DMS79 (cell line): ENCODE results near the gene IMMP2L.
A peak's percentile ranks its signal among the peaks of the same experiment; 100 is the strongest.
"Not testable (repeated sequence)": the region's sequence is repeated elsewhere in the genome, so short reads cannot be mapped to it uniquely, and the experiment has no call there.

Source experiments
- DNase-seq: peaks from one replicate; lab custom pipeline; 2025; lab: John Stamatoyannopoulos, UW

The IMMP2L gene

DNA sequence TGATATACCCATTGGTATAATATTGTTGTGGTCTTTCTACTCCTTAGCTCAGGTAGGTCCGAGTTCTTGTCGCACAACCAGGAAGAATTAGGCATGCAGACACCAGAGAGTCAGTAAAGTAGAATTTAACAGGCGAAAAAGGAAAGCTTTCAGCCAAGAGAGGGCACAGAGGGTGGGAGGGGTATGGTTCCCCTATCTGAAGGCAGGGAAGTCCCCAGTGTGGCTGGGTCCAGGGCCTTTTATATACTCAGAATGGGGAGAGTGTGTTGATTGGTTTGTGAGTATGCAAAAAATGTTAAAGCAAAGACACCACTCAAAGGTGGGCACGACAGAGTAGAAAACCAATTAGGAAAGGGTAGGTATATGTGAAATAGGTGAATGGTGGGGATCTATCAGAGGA, 53.9 kb downstream of the IMMP2L start:
- no peak for DNase-seq

DNA sequence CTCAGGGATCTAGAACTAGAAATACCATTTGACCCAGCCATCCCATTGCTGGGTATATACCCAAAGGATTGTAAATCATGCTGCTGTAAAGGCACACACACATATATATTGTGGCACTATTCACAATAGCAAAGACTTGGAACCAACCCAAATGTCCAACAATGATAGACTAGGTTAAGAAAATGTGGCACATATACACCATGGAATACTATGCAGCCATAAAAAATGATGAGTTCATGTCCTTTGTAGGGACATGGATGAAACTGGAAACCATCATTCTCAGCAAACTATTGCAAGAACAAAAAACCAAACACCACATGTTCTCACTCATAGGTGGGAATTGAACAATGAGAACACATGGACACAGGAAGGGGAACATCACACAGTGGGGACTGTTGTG, 56.9 kb downstream of the IMMP2L start:
- DNase-seq: not testable (repeated sequence)

DNA sequence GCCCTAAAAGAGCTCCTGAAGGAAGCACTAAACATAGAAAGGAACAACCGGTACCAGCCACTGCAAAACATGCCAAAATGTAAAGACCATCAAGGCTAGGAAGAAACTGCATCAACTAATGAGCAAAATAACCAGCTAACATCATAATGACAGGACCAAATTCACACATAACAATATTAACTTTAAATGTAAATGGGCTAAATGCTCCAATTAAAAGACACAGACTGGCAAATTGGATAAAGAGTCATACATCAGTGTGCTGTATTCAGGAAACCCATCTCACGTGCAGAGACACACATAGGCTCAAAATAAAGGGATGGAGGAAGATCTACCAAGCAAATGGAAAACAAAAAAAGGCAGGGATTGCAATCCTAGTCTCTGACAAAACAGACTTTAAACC, 60.5 kb downstream of the IMMP2L start:
- not testable (repeated sequence) for DNase-seq

DNA sequence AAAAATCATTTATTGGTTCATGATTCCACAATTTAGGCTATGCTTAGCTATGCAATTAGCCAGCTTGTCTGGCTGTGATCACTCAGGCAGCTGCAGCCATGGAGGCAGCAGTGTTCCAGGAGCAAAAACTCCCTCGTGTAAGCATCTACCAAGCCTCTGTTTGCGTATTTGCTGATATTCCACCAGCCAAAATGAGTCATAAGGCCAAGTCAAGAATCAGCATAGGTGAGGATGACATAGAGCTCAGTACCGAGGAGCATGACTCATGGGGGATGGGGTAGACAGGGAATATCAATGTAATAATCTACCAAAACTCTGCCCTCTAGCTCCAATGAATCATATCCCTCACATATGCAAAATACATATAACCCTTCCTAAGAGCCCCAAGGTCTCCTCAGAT, 63.3 kb downstream of the IMMP2L start:
- no peak for DNase-seq

DNA sequence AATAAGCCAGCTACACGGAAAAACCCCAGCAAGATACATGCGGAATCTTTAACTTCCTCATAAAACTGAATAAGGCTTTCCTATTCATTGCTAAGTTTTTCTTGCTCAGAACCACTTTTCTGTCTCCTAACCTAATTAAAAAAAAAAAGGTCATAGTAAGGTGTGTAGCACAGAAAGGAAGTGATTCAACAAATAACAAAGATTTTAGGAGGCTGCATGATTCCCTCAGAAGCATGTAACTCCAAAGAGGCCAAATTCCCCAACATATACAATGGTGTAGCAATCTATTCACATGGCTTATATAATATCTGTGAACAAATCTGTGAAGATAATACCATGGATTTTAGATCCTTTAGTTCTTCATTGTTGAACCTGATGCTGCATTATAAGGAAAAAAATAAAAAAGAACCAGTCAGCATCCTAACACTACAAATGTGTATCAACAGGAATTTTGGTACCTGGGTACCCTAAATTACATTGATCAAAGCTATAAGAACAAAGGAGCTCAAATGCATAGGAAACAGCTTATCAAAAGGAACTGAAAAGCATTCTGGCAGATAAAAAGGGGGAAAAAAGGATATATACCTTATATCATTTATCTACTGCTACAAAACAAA, 63.8 kb downstream of the IMMP2L start:
- DNase-seq: no peak

DNA sequence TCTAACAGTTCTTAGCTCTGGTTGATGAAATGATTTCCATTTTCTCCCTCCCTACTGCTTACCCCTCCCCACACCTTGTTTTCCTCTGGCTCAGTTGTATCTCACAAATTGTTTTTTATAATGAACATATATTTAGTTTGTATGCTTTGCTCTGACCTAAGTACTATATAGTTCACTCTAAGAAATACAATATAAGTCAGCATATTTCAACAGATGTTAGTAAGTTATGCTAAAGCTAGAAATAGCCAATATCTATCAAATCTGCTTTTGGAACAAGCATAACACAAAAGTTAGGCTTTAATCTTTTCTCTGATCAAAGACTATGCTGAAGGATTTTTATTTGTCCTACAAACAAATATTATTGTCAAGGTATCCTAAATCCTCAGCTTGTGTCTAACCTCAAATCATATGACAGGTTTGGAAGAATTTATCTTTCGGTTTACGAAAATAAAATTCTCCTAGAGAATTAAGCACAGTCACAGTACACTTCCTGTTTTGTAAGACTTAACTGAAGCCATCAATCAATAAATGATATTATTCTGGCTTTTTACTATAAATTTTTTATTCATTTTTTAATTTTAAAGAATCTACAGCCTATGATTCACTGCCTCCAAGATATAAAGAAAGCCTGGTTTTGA, 67.0 kb downstream of the IMMP2L start:
- no peak for DNase-seq

DNA sequence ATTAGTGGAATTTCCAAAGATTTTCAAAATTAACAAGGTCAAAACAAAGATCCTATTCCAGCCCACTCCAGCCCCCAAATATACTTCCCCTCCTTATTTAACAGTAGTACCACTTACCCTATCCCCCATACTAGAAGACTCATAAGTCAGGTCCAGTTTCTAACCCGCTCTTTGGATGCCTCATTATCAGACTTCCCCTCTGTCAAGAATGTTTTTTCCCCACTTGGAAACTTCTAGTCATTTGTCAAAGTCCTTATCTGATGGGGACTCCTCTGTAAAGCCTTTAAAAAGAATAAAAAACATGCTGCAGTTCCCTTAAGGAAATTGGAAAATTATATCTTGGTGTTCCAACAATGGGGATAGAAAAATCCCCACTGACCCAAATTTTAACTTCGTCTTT, 70.1 kb downstream of the IMMP2L start:
- DNase-seq: no peak

DNA sequence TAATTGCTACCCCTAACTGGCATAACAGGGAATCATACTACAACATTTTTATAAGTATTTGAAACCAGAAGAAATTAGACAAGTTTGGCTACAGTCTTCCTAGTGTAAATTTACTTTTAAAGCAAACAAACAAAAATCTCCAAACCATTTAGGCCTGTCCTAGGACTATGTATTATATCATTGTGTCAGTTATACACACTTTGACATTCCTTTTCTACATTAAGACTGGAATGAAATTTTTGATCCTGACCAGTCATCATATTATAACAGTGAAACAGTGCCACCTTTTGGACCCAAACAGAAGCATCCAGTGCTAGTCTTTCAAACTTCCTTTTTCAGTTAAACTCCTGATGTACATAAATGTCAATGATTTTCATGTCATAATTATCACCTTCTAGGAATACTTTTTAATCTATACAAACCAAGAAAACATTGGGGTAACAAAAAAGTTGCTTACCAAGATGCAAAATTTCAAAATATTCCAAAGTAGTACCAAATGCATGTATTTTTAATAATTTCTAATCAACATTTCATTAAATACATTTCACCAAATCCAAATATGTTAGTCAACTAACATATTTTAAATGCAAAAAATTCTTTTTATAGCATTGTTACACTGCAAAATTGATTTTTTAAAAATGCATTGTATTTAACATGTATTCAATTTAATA, 75.7 kb downstream of the IMMP2L start:
- peak; percentile 49 for DNase-seq

DNA sequence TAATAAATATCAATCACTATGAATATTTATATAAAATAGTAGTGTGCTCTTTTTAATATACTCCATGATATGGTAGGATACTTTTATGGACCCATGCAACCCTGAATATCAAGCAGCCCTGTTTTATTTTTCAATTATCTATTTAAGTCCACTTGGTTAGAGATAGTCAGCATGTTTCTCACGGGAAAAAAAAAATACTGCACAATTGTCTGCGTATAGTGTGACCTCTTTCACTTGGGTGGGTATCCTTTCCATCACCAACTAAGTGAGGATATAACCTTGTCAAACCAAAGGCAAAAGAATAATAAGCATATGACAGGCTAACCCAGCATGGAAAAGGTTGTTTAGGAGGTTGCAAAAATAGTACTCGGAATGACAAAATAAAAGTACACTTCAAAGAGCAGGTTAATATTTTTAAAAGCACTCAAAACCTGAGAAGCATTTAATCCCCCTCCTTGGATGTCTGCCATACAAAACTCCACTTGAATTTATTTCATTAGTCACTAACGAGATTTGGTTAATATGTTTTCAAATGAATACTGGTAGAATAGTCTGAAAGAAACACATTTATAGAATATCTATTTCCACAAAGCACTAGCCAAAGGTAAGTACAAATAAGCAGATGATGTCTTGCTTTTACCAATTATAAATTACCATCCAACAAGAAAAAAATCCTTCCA, 76.5 kb downstream of the IMMP2L start:
- peak; percentile 78 for DNase-seq

DNA sequence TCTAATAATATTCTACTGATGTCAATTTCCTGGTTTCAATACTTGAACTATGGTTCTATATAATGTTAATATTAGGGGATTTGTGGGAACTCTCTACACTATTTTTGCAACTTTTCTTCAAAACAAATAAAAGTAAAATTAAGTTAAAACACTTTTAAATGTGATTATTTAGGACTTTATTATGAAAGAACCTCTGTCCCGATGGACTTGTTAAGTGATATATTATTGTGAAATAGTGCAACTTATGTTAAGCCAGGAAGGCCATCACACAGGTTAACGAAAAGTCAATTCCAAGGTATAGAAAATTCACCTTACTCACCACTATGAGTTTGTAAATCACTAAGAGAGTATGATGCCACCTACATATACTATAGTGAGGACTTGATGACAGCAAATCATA, 79.2 kb downstream of the IMMP2L start:
- DNase-seq: no peak

DNA sequence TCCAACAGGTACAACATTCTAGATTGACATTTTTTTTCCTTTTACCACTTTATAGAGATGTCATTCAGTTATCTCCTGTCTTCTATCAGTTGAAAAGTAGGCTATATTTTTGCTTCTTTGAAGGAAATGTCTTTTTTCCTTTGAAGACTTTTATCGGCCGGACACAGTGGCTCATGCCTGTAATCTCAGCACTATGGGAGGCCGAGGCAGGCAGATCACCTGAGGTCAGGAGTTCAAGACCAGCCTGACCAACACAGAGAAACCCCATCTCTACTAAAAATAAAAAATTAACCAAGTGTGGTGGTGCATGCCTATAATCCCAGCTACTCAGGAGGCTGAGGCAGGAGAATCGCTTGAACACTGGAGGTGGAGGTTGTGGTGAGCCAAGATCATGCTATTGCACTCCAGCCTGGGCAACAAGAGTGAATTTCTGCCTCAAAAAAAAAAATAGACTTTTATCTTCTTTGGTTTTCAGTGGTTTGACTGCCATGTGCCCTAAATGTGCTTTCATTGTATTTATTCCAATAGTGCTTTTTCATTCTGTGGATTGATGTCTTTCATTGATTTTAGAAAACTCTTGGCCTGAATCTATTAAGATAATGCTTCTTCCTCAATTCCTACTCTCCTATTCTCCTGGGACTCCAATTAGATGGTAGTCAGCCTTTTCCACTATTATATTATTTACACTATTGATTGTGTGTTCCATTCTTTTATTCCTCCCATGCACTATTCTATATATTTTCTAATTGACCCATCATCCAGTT, 84.6 kb downstream of the IMMP2L start:
- DNase-seq: no peak

DNA sequence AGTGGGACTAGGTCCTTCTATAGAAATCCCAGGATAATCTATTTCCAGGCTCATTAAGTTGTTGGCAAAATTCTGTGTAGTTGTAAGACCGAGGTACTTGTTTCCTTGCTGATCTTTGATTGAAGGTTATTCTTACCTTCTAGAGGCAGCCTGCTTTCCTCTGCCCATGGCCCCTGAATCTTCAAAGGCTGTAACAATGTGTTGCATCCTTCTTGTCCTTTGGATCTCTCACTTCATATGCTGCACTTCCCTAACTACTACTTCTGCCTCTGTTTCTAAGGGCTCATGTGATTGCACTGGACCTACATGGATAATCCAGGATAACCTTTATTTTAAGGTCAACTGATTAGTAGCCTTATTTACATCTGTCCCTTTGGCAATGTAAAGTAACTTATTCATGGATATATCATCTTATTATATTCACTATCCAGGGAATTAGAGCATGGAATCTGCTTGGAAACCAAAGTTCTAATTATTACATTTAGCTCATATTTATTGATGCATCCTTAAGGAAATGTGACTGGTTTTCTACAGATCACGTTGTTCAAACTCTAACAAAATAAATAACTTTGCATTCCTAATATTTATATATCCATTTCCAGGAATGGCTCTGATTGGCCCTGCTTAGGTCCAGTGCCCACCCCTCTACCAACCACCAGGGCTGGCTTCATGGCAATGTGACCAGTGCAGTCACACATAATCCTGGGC, 85.6 kb downstream of the IMMP2L start:
- no peak for DNase-seq

DNA sequence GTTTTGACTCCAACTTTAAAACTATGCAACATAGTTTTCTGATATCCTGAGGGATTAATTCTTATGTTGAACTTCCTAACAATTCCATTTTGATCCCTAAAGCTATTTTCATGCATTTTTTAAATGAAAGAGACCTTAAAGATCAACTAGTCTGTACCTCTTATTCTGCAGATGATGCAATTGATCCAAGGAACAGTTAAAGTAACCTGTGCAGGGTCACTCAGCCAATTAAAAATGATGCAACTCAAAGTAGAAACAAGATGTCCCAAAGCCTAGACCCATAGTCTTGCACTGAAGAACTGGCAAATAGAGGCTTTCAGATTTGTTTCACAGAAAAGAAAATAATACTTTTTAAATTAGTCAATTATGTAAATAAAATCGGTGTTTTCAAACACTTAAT, 86.3 kb downstream of the IMMP2L start:
- DNase-seq: no peak

DNA sequence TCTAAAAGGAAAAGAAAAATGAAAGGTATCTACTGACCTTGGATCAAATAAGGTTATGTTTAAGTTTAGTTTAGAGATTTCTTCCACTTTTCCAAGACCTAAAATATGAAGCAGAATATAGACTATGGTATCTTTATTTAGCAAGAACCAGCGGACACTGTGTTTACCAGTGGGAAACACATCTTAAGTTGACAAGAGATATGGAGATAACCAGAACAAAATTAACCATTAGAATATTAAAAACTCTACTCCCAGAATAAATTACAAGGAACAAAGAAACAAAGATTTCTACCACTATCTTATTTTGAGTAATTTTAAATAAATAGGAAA, 86.9 kb downstream of the IMMP2L start:
- no peak for DNase-seq

DNA sequence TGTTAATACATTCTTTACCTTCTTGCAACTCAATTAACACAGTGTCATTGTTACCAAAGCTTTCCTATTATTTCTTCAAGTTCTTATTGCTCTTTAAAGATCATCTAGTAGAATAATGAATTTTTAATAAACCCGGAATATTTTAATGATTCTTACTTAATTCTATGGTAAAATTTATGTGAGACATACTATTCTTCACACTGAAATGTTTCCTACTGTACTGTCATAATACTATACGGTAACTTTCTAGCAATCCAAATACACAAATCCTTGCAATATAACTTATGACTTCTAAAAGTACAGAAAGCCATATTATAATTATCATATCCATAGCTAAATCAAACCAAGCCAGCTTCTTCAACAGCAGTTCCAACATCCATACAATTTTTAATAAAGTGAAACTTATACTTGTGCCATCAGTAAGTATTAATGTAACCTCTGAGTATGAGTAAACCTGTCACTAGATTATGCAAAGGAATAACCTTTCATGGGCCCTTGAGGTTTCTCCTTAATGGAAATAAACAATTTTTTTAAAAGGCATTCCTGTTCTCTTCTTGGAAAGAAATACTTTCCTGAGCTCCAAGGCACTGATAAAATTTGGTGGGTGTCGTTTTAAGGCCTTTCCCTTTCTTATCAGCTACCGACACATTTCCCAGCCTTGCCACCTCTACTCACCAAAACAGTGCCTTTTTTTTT, 87.4 kb downstream of the IMMP2L start:
- DNase-seq: no peak

DNA sequence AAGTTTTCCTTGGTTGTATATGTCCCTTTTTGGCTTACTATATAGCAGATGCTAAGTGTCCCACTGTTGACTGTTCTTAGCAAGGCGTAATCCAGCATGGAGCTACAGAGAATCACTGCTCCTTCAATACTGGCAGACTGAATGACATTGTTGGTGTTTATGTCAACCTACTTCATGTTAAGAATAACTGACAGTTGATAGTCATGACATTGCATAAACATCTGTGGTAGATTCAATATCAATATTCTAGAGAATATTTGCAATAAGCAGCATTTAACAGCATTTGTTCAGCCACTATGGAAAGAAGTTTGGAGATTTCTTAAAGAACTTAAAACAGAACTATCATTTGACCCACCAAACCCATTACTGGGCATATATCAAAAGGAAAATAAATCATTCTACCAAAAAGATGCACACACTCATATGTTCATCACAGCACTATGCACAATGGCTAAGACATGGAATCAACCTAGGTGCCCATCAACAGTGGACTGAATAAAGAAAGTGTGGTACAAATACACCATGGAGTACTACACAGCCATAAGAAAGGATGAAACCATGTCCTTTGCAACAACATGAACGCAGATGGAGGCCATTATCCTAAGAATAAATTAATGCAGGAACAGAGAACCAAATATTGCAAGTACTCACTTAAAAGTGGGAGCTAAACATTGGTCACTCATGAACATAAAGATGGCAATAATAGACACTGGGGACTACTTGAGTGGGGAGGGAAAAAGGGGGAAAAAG, 88.7 kb downstream of the IMMP2L start:
- DNase-seq: no peak

DNA sequence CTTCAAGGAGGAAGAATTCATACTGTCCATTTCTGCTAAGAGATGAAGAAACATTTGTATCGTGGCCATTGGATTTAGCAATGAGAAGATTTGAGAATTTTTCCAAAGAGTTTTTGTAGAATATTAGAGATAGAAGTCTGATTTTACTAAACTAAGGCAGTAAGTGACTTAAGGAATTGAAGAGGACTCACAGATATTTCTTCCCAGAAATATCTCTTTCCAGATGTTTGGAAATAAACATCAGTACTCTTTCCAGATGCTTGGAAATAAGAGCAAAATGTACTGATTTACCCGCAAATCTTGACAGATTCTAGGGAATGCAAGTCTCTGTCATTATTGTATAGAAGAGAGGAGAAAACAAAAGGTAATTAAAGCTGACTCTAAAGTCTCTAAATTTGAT, 91.3 kb downstream of the IMMP2L start:
- DNase-seq: no peak

DNA sequence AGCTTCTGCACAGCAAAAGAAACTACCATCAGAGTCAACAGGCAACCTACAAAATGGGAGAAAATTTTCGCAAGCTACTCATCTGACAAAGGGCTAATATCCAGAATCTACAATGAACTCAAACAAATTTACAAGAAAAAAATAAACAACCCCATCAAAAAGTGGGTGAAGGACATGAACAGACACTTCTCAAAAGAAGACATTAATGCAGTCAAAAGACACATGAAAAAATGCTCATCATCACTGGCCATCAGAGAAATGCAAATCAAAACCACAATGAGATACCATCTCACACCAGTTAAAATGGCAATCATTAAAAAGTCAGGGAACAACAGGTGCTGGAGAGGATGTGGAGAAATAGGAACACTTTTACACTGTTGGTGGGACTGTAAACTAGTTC, 92.4 kb downstream of the IMMP2L start:
- not testable (repeated sequence) for DNase-seq

DNA sequence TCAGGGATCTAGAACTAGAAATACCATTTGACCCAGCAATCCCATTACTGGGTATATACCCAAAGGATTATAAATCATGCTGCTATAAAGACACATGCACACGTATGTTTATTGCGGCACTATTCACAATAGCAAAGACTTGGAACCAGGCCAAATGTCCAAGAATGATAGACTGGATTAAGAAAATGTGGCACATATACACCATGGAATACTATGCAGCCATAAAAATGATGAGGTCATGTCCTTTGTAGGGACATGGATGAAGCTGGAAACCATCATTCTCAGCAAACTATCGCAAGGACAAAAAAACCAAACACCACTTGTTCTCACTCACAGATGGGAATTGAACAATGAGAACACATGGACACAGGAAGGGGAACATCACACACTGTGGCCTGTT, 96.5 kb downstream of the IMMP2L start:
- not testable (repeated sequence) for DNase-seq

DNA sequence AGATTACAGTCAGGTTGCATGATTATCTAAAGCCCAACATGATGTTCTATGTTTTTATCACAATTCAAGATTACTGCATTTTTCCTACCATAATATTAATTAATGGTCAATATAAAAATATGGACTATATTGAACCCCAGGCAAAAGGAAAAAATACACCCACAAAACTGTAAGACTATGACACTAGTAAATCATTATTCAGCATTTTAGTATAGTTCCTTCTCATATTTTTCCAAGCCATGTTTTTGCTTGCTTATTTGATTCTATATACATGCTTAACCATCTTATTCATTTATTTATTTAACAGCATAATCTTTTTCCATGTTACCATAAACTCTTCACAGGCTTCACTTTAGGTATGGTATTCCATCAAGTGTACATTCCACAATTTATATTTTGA, 101.6 kb downstream of the IMMP2L start:
- DNase-seq: no peak
